VCaP (cell line): ENCODE measurements around the gene TBC1D22A.

ENCODE experiments used
- H3K27ac ChIP-seq: fragments of 450-650 bp; 2 replicates; pipeline ENCODE4 v1.5.1; 2017
- TF ChIP-seq, protein P1 (sequence below): fragments of 450-650 bp; conservative IDR thresholded peaks from 2 replicates; pipeline ENCODE4 v1.5.1; 2017; ENCODE audit warnings: mild to moderate bottlenecking, moderate library complexity

Gene TBC1D22A

DNA sequence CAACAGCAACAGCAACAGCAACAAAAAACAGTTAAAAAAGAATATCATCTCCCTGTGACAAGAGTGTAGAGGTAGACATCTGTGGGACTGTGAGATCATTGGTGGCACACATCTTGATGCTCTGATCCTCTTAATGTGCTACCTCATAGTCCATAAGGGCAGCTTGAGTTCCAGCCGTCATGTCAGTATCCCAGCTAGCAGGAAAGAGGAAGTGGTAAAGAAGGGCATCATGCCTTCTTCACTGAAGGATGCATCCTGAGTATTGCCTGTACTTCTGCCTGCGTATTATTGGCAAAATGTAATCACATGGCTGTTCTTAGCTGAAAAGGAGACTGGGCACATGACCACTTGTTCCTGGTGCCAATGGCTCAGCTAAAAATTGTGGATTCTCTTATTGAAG, 314.3 kb downstream of the TBC1D22A start:
- TF ChIP-seq, protein P1, sequence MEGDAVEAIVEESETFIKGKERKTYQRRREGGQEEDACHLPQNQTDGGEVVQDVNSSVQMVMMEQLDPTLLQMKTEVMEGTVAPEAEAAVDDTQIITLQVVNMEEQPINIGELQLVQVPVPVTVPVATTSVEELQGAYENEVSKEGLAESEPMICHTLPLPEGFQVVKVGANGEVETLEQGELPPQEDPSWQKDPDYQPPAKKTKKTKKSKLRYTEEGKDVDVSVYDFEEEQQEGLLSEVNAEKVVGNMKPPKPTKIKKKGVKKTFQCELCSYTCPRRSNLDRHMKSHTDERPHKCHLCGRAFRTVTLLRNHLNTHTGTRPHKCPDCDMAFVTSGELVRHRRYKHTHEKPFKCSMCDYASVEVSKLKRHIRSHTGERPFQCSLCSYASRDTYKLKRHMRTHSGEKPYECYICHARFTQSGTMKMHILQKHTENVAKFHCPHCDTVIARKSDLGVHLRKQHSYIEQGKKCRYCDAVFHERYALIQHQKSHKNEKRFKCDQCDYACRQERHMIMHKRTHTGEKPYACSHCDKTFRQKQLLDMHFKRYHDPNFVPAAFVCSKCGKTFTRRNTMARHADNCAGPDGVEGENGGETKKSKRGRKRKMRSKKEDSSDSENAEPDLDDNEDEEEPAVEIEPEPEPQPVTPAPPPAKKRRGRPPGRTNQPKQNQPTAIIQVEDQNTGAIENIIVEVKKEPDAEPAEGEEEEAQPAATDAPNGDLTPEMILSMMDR, result no peak

DNA sequence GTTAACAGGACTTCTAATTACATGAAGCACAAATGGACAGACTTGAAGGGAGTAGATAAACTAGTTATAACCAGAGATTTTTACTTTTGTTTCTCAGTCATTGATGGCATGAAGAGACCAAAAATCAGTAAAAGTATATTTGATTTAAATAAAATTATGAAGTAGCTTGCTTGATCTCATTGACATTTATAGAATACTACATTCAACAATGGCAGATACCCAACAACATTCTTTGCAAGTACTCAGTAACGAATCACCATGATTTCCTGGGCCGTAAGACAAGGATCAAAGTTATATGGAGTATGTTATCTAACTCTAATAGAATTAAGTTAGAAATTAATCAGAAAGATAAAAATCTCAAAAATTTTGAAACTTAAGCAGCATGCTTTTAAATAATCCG, 317.6 kb downstream of the TBC1D22A start:
- TF ChIP-seq, protein P1, result no peak
- H3K27ac ChIP-seq, result no peak overlapping the region

More for the DNA sequence above, 314.3 kb downstream of the TBC1D22A start:
- H3K27ac ChIP-seq, result no peak overlapping the region

DNA sequence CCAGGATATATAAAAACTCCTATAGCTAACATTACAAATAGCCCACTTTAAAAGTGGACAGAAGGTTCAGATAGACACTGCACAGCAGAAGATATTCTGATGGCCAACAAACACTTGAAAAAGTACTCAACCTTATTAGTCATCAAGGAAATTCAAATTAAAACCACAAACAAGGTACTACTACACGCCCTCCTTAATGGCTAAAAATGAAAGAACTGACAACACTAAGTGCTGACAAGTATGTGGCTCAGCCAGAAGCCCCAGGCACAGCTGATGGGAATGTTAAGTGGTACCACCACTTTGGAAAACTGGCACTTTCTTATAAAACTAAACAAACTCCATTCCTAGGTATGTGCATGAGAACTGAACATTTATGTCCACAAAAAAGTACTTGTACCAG, 320.1 kb downstream of the TBC1D22A start:
- TF ChIP-seq, protein P1, result no peak

DNA sequence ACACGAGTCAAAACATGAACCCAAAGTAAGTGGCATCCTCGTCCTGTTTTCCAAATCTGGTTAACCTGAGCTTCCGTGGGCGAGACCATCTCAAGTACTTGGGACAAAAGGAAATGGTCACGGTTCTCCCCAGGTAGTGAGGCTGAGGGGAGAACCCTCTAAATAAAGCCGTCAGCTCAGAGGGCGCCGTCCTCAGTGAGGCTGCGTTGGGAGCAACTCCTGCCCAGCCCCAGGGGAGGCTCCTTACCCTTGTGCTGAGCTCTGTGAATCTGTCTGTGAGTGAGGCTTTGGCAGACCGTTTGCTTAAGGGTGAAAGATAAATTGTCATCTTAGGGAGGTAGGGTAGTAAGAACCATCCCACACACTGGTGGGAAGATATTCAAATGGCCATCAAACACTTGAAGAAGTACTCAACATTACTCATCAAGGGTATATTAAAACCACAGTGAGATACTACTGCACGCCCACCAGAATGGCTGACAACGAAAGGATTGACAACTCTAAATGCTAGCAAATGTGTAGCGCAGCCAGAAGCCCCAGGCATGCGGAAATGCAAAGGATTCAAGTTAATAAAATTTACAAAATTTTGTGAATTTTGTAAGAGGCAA, 321.0 kb downstream of the TBC1D22A start:
- H3K27ac ChIP-seq, result no peak overlapping the region
- TF ChIP-seq, protein P1, result no peak

More for the DNA sequence above, 320.1 kb downstream of the TBC1D22A start:
- no peak overlapping the region for H3K27ac ChIP-seq

- H3K27ac ChIP-seq, result no peak overlapping the region
- TF ChIP-seq, protein P1, result no peak
Measured at GRCh38 chr22:47084226-47084625, 321.8 kb downstream of the TBC1D22A start.

DNA sequence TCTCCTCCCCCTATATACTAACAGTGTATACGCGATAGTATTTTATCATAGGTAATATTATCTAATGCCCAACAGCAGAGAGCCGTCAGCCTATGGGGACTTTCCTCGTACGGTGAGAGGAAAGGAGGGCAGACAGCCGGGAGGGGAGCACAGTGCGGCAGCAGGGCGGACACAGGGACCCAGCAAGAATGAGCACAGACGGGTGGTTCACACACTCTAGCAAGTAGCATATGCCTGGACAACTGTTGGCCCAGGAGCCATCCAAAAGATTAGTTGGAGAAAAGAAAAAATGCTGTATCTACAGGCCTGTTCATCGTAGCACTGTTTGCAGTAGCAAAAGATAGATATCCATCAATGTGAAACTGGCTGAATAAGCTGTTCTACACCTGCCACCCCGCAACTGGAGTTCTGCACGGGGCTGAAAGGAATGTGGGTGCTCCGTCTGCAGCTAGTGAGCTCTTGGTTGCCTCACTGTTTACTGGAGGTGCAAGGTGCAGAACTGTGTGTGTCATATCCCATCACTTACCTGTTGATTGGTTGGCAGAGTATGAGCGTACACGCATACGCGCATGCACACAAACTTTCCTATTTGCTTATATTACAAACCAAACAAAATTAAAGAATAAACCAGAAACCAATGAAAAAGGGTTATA, 324.3 kb downstream of the TBC1D22A start:
- H3K27ac ChIP-seq, result no peak overlapping the region
- TF ChIP-seq, protein P1, result no peak

DNA sequence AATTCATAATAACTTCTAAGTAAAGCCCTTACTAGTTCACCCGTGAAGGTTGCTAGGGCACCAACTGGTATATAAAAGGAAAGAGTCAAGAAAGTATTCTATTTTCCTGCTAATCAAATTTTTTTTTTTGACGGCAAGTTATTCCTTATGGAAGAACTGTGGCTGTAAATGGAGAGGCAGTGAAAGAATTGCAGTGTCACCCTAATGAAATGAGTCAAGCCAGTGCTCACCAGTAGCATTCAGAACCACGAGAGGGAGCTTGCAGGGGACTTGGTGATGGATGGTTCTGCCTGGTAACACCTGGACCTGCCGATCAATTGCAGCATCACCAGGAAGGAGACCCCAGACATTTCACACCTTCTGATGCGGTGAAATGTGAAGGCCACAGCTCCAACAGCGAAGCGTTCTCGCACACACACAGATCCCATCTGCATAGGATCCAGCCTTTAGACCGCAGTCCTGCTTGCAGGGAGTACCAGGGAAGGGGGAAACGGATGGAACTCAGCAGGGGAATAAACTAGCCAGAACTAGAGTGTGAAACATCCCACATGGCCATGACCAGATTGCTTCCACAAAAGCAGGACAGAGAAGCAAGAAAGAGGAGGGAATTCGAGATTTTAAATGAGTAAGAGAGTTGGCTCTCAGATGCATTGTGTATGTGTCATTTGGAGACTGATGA, 326.2 kb downstream of the TBC1D22A start:
- no peak overlapping the region for H3K27ac ChIP-seq
- TF ChIP-seq, protein P1, result no peak
